HG02840 (cell line): ENCODE results near the gene PRKAG1.
A peak's percentile ranks its signal among the peaks of the same experiment; 100 is the strongest.

ENCODE experiments used
- ATAC-seq: cut with Tn5 transposase; IDR thresholded peaks from one replicate; pipeline ENCODE4 v1.9.1; 2021; ENCODE audit warnings: mild to moderate bottlenecking, moderate library complexity, moderate number of reproducible peaks; ENCODE audit not compliant: unreplicated experiment, low FRiP score

PRKAG1 gene

DNA sequence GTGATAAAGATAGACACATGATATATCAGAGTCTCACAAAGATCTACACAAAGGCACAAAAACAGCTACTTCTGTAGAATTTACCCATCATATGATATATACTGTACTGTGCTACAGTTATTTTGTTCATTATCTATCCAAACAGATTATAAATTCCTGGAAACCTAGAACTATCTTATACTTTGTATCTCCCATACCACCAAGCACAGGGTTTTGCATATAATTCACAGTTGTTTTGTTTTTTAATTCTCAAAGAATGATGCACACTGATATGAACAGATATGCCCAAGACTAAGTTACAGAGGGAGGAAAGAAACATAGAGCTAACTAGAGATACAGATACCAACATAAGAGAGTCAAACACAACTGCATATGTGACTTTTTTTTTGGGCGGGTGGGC, 3.4 kb downstream of the PRKAG1 start:
- no peak for ATAC-seq

DNA sequence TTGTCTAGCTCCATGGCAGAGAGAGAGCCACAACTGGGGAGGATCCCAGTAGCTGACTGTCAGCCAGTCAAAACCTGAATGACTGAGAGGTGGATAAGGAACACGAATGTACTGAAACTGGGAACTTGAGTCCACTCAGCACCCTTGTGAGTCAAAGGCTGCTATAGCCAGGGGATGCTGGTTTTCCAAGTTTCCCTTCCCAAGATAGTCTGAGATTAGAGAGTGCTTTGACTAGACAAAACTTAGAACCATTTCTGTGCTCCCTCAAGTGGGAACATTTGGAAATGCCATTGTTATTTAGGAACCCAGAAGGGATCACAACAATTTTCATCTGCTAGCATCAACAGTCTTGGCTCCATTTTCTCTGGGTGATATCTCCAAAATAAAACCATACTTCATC, 4.0 kb downstream of the PRKAG1 start:
- ATAC-seq, result no peak

DNA sequence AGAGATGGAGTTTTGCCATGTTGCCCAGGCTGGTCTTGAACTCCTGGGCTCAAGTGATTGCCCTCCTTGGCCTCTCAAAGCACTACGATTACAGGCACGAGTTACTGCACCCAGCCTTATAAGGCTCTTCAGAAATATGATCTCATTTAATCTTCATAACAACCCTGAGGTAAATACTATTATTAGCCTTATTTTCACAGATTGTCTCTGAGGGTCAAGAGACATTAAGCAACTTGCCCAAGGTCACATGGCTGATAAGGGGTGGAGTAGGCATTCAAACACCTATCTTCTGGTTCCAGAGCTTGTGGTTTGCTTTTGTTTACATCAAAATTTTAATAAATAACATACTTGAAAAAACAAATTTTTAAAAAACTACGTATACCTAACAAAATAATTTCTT, 5.1 kb downstream of the PRKAG1 start:
- ATAC-seq, result no peak

DNA sequence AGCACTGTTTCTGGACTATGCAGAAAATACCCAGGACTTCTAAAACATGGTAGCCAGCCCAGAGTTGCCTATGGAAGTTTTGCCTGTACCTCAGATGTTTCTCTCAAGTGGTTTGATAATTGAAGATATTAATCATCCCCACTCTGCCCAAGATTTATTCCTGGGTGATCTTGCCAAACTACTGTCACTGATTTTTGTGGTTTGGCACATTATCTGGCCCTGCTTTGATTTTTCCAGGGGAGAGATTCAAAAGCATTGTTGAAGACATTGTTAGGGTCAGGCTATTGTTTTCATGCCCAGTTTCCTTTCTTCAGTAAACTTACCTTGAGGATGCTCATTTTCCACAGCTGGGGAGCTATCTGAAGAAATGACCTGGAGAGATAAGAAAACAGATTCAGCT, 5.8 kb downstream of the PRKAG1 start:
- no peak for ATAC-seq

GRCh38 chr12:49010092-49010668, 8.4 kb downstream of the PRKAG1 start:
- no peak for ATAC-seq

DNA sequence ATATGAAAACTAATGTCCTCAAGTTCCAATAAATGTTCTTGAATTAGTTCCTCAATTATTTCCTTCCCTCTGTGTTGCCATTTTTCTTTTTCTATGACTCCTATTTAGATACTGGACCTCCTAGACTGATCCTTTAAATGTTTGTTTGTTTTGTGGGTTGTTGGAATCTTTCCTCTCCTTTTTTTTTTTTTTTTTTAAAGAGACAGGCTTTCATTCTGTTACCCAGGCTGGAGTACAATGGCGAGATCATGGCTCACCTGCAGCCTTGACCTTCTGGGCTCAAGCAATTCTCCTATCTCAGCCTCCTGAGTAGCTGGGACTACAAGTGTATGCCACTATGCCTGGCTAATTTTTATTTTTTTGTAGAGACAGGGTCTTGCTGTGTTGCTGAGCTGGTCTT, 9.6 kb downstream of the PRKAG1 start:
- ATAC-seq, result no peak

- no peak for ATAC-seq
Observed at GRCh38 chr12:49000346-49000745, 18.2 kb downstream of the PRKAG1 start.

DNA sequence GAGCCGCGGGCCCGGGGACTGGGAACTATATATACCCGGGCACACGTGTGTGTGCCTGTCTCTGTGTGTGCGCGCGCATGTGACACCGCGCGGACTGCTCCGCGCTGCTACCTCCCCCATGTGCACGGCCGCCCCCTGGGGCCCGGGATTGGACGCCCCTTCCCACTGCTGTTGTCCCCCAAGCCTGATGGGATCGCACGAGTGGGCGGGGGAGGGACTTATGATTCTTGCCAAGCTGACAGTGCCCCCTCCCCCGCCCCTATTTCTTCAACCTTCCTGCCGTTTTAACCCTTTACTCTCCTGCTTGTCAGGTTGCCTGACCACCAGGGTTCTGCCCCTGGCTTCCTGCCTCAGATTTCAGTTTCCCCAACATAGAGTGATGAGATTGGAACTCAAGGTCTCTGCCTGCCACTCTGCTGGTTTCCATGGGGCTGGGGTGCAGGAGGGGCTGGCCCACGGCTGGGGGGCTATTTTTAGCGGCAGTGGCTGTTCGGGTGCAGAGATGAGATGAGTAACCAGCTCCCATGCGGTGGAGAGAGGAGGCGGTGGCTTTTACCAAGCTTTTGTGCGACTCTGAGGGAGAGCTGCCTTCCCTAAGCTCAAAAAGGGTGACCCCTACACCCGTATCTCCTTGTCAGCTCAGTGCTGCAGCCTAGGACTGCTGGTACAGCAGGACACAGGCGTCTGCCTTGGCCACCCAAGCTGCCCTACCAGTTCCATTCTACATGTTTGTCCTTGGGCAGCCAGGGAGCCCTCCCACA, 19.0 kb downstream of the PRKAG1 start, which contains the start of gene DDN:
Gene DDN (minus strand): TSS at position 5 of the 761 bp plus-strand sequence. CDS start 88 bp downstream, outside the sequence.
- ATAC-seq, result no peak

DNA sequence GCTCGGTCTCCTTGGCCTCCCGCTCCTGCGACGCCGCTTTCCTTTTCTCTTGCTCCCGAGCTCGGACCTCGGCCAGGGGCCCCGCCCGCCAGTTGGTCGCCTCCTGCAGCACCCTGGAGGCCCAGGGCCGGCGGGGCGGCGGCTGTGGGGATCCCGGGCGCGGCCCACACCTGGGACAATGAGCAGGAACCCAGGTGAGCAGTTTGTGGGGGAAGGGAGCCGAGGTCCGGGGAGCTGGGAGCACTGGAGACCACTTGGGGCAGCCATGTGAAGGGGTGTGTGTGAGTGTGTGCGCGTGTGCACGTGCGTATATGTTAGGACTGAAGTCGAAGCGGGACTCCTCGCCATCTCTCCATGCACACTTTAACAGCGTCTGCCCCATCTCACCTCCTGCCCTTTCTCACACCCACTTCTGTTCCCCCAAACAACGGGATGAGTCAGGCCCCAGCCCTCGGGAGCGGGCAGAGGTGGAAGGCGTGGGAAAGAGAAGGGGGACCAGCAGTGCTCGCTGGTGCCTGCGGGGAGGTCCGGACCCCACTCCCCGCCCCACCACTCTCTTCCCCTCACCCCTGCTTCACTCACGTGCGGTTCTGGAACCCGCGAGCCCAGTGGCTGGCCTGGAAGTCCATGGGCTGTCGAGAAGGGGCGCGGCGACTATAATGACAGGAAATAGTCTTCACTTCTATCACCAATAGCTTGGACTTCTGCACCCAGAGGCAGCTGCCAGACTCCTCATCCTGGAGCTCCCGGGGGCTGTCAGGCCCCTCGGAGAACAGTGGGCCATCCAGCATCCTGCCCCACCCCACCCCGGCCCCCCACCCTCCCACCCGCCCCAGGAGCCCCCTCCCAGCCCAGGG, 19.9 kb downstream of the PRKAG1 start:
- peak; percentile 18 for ATAC-seq

DNA sequence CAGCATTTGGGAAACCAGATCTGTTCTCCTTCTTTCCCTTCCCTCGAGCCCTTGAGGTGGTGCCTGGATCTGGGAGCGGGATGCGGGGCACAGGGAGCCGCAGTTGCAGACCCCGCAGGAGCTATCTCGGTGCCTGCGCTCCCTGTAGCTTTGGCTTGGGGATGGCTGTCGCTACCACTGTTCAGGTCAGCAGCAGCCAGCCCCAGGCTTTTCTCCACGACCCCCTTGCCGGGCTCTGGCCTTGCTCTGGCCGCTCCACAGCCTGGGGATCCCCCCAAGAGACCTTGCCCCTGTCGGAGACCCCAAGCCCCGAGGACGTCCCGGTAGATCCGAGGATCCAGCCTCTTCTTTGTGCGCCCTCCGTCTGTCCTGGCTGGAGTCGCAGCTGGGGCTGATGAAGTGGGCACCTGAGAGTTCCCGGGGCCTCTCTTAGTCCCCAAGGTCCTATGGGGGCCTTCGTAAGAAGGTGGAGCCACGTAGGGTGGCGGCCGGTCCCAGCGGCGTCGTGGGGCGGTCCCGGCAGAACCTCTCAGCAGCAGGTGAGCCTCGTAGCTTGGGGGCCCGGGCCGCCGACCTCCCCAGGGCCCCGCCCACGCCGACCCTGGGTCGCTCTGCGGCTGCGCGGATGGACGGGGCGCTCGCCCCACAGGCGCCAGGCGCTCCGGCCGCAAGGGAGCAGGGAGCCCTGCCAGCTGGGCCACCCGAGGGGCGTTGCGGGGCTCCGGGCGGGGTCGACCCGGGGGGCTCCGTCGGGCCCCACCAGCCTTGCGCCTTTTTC, 20.7 kb downstream of the PRKAG1 start:
- ATAC-seq, result peak; percentile 49

DNA sequence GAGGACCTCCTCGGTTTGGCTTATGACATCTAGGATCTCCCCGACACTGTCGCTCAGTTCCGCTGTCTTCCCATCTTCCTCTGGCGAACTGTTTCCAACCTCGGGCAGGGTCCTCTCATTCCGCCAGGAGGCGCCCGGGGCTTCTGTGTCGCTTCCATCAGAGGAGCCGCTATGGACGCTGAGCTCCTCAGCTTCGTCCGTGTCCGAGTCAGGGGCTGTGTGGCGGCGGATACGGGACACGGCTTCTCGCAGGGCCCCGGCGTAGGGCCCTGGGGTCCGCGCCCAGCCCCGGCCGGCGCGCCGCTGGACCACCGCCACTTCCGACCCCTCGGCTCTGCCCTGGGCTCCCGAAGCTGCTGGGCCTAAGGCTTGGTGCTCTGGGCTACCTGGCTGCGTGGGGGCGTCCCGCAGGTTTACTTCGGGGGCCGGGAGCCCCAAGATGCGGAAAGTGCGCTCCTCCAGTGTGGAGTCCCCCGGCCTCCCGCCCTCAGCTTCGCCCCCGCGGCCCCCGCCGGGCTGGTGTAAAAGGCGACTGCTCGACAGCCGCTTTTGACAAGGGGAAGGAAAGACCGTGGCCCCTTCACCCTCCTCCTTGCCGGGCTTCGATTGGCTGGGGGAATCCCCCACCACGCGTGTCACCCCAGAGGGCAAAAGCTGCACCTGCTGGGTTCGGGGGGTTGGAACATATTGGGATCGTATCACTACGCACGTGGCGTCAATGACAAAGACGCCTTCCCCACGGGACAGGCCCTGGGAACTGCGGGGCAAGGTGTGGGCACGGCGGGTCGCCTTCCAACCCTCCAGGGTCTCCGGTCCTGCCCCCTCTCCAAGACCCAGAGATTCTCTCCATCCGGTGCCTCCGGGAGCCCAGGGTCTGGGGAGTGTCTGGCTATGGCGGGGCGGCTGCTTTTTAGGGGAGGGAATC, 21.5 kb downstream of the PRKAG1 start:
- no peak for ATAC-seq

GRCh38 chr12:48995086-48995879, 23.3 kb downstream of the PRKAG1 start:
- no peak for ATAC-seq

DNA sequence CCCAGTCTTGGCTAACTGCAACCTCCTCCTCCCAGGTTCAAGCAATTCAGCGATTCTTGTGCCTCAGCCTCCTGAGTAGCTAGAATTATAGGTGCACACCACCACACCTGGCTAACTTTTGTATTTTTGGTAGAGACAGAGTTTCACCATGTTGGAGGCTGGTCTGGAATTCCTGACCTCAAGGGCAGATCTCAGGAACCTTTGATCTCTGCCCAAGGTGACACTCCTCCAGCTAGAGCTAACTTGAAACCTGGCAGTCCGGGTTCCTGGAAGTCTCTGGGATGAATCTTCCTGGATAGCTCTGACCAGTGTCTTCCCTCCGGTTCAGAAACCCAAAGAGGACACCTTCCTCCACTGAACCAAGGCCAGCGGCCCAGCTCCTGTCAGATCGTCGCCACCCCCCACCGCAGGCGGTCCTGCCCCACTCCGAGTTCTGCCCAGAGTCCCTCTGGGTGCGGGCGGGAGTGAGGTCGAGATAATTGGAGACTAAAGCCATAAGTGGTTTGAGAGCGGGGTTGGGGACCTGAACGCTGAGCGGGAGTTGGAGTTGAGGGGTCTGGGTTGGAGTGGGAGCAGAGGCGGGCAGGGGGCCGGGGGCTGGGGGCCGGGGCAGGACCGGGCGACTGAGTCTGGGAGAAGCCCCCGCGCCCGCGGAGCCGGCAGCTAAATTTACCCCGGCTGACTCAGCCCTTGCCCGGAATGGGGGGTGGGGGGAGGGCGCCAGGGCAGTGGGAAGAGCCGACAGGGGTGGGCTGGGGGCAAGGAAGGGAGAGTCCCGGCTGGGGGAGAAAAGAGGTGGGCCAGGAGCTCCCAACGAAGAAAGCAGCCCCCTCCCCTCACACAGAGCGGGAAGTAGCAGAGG, 24.1 kb downstream of the PRKAG1 start:
- no peak for ATAC-seq

GRCh38 chr12:48993787-48994186, 24.8 kb downstream of the PRKAG1 start:
- no peak for ATAC-seq

GRCh38 chr12:48991247-48992050, 27.1 kb downstream of the PRKAG1 start:
- ATAC-seq, result no peak

- ATAC-seq, result no peak
Observed at GRCh38 chr12:48990552-48990951, 28.0 kb downstream of the PRKAG1 start.
